Heart left ventricle (tissue), 16 donors: Measurements from ENCODE around the gene ITGA7. TPM values are rescaled to one million over a fixed set of nuclear protein-coding genes. Genes with fewer than 3 reads are reported as not detected.

Experiments used
- ATAC-seq, 4 donors: fragments of 200-7000 bp; cut with Tn5 transposase; one replicate each; pipeline ENCODE4 v1.9.1; 2020 to 2022; ENCODE audit warnings: moderate library complexity in 4 of 4, mild to moderate bottlenecking in 3 of 4, moderate number of reproducible peaks in 1 of 4
- DNase-seq, 5 donors: peaks; one replicate each; pipeline ENCODE4 v3.0.0-alpha.2; 2020
- H3K27ac ChIP-seq, 12 donors: fragments of 200-600 bp; sonication (generic) in 4 of 12; one replicate each; pipeline versions ENCODE4 v1.5.0 to v1.8.0; 2016 to 2022; ENCODE audit warnings: mild to moderate bottlenecking in 2 of 12
- H3K27me3 ChIP-seq, 9 donors: fragments of 200-600 bp; sonication (generic) in 2 of 9; one replicate each; pipeline versions ENCODE4 v1.5.1 to v1.8.0; 2016 to 2022; ENCODE audit warnings: mild to moderate bottlenecking in 3 of 9
- H3K36me3 ChIP-seq, 9 donors: fragments of 200-600 bp; sonication (generic) in 2 of 9; one replicate each; pipeline versions ENCODE4 v1.5.0 to v1.8.0; 2018 to 2022; ENCODE audit warnings: mild to moderate bottlenecking in 2 of 9
- H3K4me1 ChIP-seq, 12 donors: fragments of 200-600 bp; sonication (generic) in 4 of 12; one replicate each; pipeline versions ENCODE4 v1.5.0 to v1.8.0; 2016 to 2022; ENCODE audit warnings: mild to moderate bottlenecking in 3 of 12
- H3K4me3 ChIP-seq, 12 donors: fragments of 200-600 bp; sonication (generic) in 4 of 12; one replicate each; pipeline versions ENCODE4 v1.5.0 to v1.8.0; 2017 to 2022; ENCODE audit warnings: mild to moderate bottlenecking in 9 of 12, moderate library complexity in 4 of 12
- H3K9me3 ChIP-seq, 12 donors: fragments of 200-600 bp; sonication (generic) in 4 of 12; one replicate each; pipeline versions ENCODE4 v1.5.0 to v1.8.0; 2016 to 2022; ENCODE audit warnings: mild to moderate bottlenecking in 1 of 12
- POLR2A ChIP-seq, 2 donors: fragments of 450-650 bp; IDR thresholded peaks; one replicate each; pipeline ENCODE4 v1.6.1; 2017; ENCODE audit warnings: antibody characterized with exemption in 2 of 2, mild to moderate bottlenecking in 2 of 2, moderate library complexity in 2 of 2
- WGBS, 4 donors: extraction: QIAGEN DNeasy Blood & Tissue Kit in 2 of 4; methylation state at CpG; one replicate each; pipeline versions ENCODE4 v1.1.5 to v1.1.7; 2013 to 2018; 5-methylcytosine and 5-hydroxymethylcytosine counted together
- intact Hi-C, 10 donors: fragments of 100-400 bp; cut with DNase I; formaldehyde crosslinking; loops; one replicate each; pipeline versions ENCODE4 v1.11.1 to v1.14.2; 2022
- long read RNA-seq, 3 donors: library from polyadenylated mRNA; unstranded; transcript quantifications; one replicate each; pipeline ENCODE4 v2.0.0, GENCODE V29; 2020 to 2021
- polyA plus RNA-seq, 2 donors: library from polyadenylated mRNA; stranded (reverse); fragments of 200-250 nt; gene quantifications; one replicate each; pipeline ENCODE4 v1.2.3, GENCODE V29; 2013
- total RNA-seq, 9 donors: library from RNA; depleted of rRNA in 2 of 9; stranded (reverse); fragments of >200 nt in 2 of 9; fragmentation: NEBNext Ultra II Directional in 3 of 9; extraction: Animal tissue kit (Norgen Biotek cat#: 25700) in 3 of 9; gene quantifications; one replicate each; pipeline versions ENCODE4 v1.1.0 to v1.2.4, GENCODE V29; 2016 to 2023
- TF ChIP-seq, protein P1 (sequence below), 12 donors: fragments of 200-600 bp; sonication (generic) in 4 of 12; IDR thresholded peaks; one replicate each; pipeline versions ENCODE4 v1.5.0 to v1.8.0; 2018 to 2022; ENCODE audit warnings: antibody characterized with exemption in 12 of 12, mild to moderate bottlenecking in 5 of 12
- donor health status: ischemic (EF 13 %, LVEDD 7.1; RV severe dilation, severe dysfunction).
- donor health status: healthy with polysubstance abuse.
- donor health status: DM: no; HTN: yes; CAD: no.
- donor health status: DM: no; HTN: no; CAD: no.
- donor health status: ischemic (EF 25% LVEDD 6.9; RV normal size, moderate dysfunction).
- donor health status: ischemic (EF 25% LVEDD 5.7; RV mildly dilated, moderate dysfunction).
- donor health status: healthy.
- donor health status: DM: yes; HTN: yes; CAD: no.
- donor health status: ischemic (EF 35%, LVEDD 5.7; RV mildly dilated, moderate dysfunction).
- donor health status: nonischemic (EF 11% LVEDD 7.7; RV severe dilation, severe dysfunction).
- donor health status: DM: yes; HTN: yes; CAD: no.
- donor health status: PGD.
- donor health status: ischemic (EF 29% LVEDD 5.4; RV normal size, mild dysfunction).
- donor health status: nonischemic (EF 23%, LVEDD 6.1; RV moderate dilation, normal function).

Gene ITGA7, protein sequence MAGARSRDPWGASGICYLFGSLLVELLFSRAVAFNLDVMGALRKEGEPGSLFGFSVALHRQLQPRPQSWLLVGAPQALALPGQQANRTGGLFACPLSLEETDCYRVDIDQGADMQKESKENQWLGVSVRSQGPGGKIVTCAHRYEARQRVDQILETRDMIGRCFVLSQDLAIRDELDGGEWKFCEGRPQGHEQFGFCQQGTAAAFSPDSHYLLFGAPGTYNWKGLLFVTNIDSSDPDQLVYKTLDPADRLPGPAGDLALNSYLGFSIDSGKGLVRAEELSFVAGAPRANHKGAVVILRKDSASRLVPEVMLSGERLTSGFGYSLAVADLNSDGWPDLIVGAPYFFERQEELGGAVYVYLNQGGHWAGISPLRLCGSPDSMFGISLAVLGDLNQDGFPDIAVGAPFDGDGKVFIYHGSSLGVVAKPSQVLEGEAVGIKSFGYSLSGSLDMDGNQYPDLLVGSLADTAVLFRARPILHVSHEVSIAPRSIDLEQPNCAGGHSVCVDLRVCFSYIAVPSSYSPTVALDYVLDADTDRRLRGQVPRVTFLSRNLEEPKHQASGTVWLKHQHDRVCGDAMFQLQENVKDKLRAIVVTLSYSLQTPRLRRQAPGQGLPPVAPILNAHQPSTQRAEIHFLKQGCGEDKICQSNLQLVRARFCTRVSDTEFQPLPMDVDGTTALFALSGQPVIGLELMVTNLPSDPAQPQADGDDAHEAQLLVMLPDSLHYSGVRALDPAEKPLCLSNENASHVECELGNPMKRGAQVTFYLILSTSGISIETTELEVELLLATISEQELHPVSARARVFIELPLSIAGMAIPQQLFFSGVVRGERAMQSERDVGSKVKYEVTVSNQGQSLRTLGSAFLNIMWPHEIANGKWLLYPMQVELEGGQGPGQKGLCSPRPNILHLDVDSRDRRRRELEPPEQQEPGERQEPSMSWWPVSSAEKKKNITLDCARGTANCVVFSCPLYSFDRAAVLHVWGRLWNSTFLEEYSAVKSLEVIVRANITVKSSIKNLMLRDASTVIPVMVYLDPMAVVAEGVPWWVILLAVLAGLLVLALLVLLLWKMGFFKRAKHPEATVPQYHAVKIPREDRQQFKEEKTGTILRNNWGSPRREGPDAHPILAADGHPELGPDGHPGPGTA
- total RNA-seq (1,000 to 10,000 TPM in 1 of 9 donors, 100 to 1,000 TPM in 8; 199 to 1,007 (median 620) TPM), polyA plus RNA-seq (100 to 1,000 TPM; 173 to 573 TPM)
- long read RNA-seq, donor 1, full-length matches to known transcripts: 92 of 945 reads
- long read RNA-seq, donor 1, partial matches to known transcripts: 731 of 945 reads
- long read RNA-seq, donor 1, other reads (novel, unspliced or antisense): 122 of 945 reads
- long read RNA-seq, donor 2, full-length matches to known transcripts: 102 of 1,681 reads
- long read RNA-seq, donor 2, partial matches to known transcripts: 1,299 of 1,681 reads
- long read RNA-seq, donor 2, other reads (novel, unspliced or antisense): 280 of 1,681 reads
- long read RNA-seq, donor 3, full-length matches to known transcripts: 118 of 1,336 reads
- long read RNA-seq, donor 3, partial matches to known transcripts: 1,009 of 1,336 reads
- long read RNA-seq, donor 3, other reads (novel, unspliced or antisense): 209 of 1,336 reads

- TF ChIP-seq, protein P1, sequence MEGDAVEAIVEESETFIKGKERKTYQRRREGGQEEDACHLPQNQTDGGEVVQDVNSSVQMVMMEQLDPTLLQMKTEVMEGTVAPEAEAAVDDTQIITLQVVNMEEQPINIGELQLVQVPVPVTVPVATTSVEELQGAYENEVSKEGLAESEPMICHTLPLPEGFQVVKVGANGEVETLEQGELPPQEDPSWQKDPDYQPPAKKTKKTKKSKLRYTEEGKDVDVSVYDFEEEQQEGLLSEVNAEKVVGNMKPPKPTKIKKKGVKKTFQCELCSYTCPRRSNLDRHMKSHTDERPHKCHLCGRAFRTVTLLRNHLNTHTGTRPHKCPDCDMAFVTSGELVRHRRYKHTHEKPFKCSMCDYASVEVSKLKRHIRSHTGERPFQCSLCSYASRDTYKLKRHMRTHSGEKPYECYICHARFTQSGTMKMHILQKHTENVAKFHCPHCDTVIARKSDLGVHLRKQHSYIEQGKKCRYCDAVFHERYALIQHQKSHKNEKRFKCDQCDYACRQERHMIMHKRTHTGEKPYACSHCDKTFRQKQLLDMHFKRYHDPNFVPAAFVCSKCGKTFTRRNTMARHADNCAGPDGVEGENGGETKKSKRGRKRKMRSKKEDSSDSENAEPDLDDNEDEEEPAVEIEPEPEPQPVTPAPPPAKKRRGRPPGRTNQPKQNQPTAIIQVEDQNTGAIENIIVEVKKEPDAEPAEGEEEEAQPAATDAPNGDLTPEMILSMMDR (IDR thresholded peaks at IDR 0.05): no peak
- TF ChIP-seq POLR2A (IDR thresholded peaks at IDR 0.05): peak in 1 of 2 donors; percentile 24
- 0 to 1% (median 1%) methylated on average over 21 to 39 of the region's 39 CpGs for WGBS, 4 donors
- Histone ChIP-seq H3K4me1 (peaks cover 0 to 59% (median 26%) of the 10 kb centered on the region in 12 donors), H3K9me3 (no peaks in the 10 kb centered on the region), H3K27me3 (no peaks in the 10 kb centered on the region), H3K4me3 (peak within 1 kb of the TSS; percentile 48 to 87 (median 71)), H3K36me3 (no peaks in the 10 kb centered on the region), H3K27ac (peak within 1 kb of the TSS; percentile 65 to 99 (median 92))
- ATAC-seq (peak; percentile 9 to 55 (median 52)), DNase-seq (peak; percentile 86 to 94 (median 92))
- intact Hi-C loops: loop anchor here in 1 of 10 donors (2.0 kb wide), 1 partner anchor 21 kb away; the partner anchor contains the start of gene CD63
These were observed at the start of gene ITGA7 for GRCh38 chr12:55707841-55708694. Gene ITGA7 (minus strand): TSS chr12:55707904. CDS start chr12:55707682, 222 bp downstream.

DNA sequence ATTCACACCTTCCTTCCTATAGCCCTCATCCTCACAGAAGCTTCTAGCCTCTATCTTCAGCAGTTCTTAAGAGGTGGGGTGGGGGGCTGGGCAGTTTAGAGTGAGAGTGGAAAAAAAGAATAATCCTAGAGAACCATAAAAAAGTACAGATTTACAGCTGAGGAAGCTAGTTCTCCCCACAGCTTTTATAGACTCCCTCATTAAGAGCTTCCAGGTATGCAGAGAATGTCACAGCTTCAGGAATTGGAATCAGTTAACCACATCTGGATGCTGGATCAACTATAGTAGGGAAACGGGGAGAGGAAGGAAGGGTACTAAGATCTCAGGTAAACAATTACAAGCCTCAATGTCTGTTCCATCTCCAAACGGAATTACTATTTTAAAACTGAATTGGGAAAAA, 47.5 kb upstream of the ITGA7 start:
- ATAC-seq (no peak), DNase-seq (no peak)
- TF ChIP-seq, protein P1 (IDR thresholded peaks at IDR 0.05): no peak
- peaks cover 0 to 98% (median 91%) of the 10 kb centered on the region in 9 donors for H3K36me3 ChIP-seq
- H3K4me3 ChIP-seq: no peak overlapping the region
- 51 to 54% (median 52%) methylated on average over 2 of the region's 2 CpGs for WGBS, 4 donors
- no peaks in the 10 kb centered on the region for H3K27me3 ChIP-seq
- H3K4me1 ChIP-seq: no peaks in the 10 kb centered on the region
- H3K27ac ChIP-seq: no peak overlapping the region
- no peaks in the 10 kb centered on the region for H3K9me3 ChIP-seq
- intact Hi-C loops: no loop called here
